Mononuclear cell (primary cell): ENCODE data around the gene TRPM5. TPM values are rescaled to one million over a fixed set of nuclear protein-coding genes. Genes with fewer than 3 reads are reported as not detected.

Source experiments
- H3K27me3 ChIP-seq: 2 replicates; pipeline ENCODE4 v1.6.0; 2011; ENCODE audit warnings: low read length, control low read depth; ENCODE audit not compliant: insufficient read depth
- H3K4me1 ChIP-seq: 2 replicates; pipeline ENCODE4 v1.5.1; 2011; ENCODE audit warnings: mild to moderate bottlenecking, low read length, control low read depth; ENCODE audit not compliant: insufficient read depth
- H3K4me3 ChIP-seq: 2 replicates; pipeline ENCODE4 v1.5.1; 2011; ENCODE audit warnings: mild to moderate bottlenecking, low read length, moderate library complexity
- H3K9me3 ChIP-seq: 2 replicates; pipeline ENCODE4 v1.5.1; 2011; ENCODE audit warnings: low read depth, mild to moderate bottlenecking, control low read depth, low read length
- total RNA-seq: library from RNA; depleted of rRNA; stranded (reverse); fragments of >200 nt; gene quantifications from one replicate; pipeline ENCODE4 v1.2.3, GENCODE V29; 2012

TRPM5 gene
- total RNA-seq, 1 donor: 0.10 TPM

- H3K4me3 ChIP-seq: no peak overlapping the region
- no peaks in the 10 kb centered on the region for H3K27me3 ChIP-seq
- H3K9me3 ChIP-seq: no peaks in the 10 kb centered on the region
- no peaks in the 10 kb centered on the region for H3K4me1 ChIP-seq
Measured at GRCh38 chr11:2426221-2426620, 18.1 kb downstream of the TRPM5 start.

- H3K27me3 ChIP-seq: no peaks in the 10 kb centered on the region
- H3K9me3 ChIP-seq: no peaks in the 10 kb centered on the region
- no peak overlapping the region for H3K4me3 ChIP-seq
- peaks cover under 1% of the 10 kb centered on the region for H3K4me1 ChIP-seq
Measured at GRCh38 chr11:2425506-2425905, 18.8 kb downstream of the TRPM5 start.

DNA sequence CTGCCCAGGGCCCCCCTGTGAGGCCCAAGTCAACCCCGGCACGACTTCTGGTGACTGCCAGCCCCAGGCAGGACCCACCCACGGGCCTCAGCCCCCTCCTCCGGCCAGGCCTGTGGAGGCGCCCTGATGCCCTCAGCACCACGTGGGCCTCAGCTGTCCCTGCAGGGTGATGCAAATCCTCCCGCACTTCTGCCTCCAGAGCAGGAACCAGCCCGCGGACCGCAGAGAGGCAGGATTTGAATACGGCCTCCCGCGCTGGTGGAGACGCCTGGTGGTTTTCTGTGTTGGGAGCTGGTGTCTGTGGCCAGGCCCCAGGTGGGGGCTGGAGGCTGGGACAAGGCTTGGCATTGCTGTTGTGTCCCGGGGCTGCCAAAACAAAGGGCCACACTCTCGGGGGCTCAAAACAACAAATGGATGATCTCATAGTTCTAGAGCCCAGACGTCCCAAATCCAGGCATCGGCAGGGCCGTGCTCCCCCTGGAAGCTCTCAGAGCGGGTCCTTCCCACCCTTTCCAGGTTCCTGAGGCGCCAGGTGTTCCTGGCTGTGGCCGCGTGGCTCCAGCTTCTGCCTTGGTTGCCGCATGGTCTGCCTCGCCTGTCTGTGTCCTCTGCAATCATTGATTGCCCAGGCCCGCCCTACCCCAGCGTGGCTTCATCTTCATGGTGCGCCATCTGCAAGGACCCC lies 19.4 kb downstream of the TRPM5 start:
- Histone ChIP-seq H3K27me3 (no peaks in the 10 kb centered on the region), H3K4me3 (no peak overlapping the region), H3K4me1 (peaks cover 6% of the 10 kb centered on the region), H3K9me3 (no peaks in the 10 kb centered on the region)

DNA sequence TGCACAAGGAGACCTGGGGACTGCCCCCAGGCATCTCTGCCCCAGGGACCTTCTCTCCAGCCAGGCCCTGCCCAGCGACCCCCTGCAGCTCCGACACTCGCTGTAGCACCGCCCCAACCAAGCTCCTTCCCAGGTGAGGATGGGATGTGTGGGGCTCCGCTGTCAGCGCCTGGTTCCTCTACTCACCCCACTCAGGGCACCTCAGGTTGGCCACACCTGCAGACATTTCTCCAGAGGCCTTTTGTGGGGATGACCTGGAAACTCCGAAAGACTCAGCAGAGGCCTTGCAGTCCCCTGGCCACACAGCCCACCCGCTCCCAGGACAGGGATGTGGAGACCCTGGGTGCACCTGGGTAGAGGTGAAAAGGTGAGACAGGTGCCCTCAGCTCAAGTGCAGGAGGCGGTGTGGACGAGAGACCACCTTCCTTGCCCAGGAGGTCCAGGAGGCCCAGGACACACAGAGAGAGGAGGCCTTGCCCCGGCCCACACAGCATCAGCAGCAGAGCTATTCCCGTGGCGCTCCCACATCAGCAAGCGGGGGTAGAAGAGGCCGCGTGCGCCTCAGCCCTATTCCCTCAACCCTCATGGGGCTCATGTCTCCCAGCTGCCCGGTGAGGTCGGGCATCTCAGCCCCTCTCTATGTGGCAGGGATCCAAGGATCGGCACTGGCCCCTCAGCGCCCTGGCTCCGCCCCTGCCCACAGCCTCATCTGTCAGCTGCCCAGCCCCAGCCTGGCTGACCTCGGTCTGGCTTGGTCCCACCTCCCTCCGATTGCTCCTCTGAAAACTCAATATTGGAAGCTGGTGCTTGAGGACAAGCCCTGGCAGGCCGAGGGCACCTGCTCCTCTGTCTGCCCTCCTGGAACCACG lies 20.9 kb downstream of the TRPM5 start:
- Histone ChIP-seq H3K9me3 (no peaks in the 10 kb centered on the region), H3K27me3 (no peaks in the 10 kb centered on the region), H3K4me1 (peaks cover 9% of the 10 kb centered on the region), H3K4me3 (no peak overlapping the region)

GRCh38 chr11:2422461-2423156 lies 21.7 kb downstream of the TRPM5 start:
- H3K4me3 ChIP-seq: no peak overlapping the region
- no peaks in the 10 kb centered on the region for H3K9me3 ChIP-seq
- peaks cover 9% of the 10 kb centered on the region for H3K4me1 ChIP-seq
- no peaks in the 10 kb centered on the region for H3K27me3 ChIP-seq

DNA sequence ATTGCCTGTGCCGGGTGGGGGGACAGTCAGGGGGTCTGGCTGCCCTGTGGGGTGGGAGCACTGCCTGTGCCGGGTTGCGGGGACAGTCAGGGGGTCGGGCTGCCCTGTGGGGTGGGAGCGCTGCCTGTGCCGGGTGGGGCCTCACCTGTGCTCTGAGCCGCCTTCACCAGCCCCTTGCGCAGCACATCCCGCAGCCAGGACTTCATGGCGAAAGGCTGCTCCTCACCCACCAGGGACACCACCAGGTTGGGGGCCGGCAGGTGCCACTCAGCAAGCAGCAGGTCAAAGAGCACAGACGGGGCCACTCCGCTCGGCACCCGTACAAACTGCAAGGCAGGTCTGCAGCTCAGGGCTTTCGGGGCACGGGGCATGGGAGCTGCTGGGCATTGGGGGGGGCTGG lies 22.3 kb downstream of the TRPM5 start:
- no peaks in the 10 kb centered on the region for H3K27me3 ChIP-seq
- no peaks in the 10 kb centered on the region for H3K9me3 ChIP-seq
- peaks cover 9% of the 10 kb centered on the region for H3K4me1 ChIP-seq
- H3K4me3 ChIP-seq: no peak overlapping the region

DNA sequence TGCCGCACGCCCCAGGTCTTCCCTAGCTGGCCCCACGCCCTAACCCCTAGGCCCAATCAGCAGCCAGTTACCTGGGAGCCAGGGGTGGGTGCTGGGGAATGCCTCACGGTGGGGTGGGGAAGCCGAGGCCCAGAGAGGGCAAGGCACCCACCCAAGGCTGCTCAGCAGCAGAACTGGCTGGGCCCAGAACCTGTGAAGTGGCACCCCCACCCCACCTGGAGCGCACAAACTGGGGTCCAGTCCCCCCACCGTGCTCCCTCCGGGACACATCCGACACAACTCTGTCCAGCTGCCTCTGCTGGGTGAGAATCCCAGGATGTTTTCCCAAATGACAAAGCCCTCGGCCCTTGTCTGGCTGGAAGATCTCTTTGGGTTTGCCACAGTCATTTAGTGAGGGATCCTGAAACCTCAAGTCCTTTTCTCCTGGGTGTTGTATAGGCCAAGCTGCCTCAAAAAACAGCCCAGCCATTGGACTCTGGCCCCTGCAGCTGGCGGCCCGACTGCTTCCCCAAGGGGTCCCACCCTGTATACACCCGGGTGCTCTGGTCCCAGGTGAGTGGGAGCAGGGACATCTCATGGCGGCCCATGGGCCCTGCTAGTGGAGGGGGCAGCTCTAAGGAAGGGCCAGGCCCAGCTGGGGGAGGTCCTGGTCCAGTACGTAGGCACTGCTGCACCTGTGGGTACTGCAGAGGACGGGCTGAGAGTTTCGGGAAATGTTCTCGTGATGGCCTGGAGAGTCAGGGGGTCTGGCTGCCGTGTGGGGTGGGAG lies 22.9 kb downstream of the TRPM5 start:
- Histone ChIP-seq H3K4me3 (no peak overlapping the region), H3K27me3 (no peaks in the 10 kb centered on the region), H3K9me3 (no peaks in the 10 kb centered on the region)

GRCh38 chr11:2420502-2421225 lies 23.6 kb downstream of the TRPM5 start:
- no peak overlapping the region for H3K4me3 ChIP-seq
- H3K4me1 ChIP-seq: peaks cover 9% of the 10 kb centered on the region
- H3K27me3 ChIP-seq: no peaks in the 10 kb centered on the region
- no peaks in the 10 kb centered on the region for H3K9me3 ChIP-seq

More for the DNA sequence above, 22.9 kb downstream of the TRPM5 start:
- H3K4me1 ChIP-seq: peaks cover 9% of the 10 kb centered on the region

GRCh38 chr11:2419638-2420501 lies 24.4 kb downstream of the TRPM5 start:
- no peaks in the 10 kb centered on the region for H3K27me3 ChIP-seq
- peaks cover 9% of the 10 kb centered on the region for H3K4me1 ChIP-seq
- H3K4me3 ChIP-seq: no peak overlapping the region
- no peaks in the 10 kb centered on the region for H3K9me3 ChIP-seq

- Histone ChIP-seq H3K4me1 (peaks cover 9% of the 10 kb centered on the region), H3K27me3 (no peaks in the 10 kb centered on the region), H3K9me3 (no peaks in the 10 kb centered on the region), H3K4me3 (no peak overlapping the region)
Measured at GRCh38 chr11:2418693-2419360, 25.5 kb downstream of the TRPM5 start.

DNA sequence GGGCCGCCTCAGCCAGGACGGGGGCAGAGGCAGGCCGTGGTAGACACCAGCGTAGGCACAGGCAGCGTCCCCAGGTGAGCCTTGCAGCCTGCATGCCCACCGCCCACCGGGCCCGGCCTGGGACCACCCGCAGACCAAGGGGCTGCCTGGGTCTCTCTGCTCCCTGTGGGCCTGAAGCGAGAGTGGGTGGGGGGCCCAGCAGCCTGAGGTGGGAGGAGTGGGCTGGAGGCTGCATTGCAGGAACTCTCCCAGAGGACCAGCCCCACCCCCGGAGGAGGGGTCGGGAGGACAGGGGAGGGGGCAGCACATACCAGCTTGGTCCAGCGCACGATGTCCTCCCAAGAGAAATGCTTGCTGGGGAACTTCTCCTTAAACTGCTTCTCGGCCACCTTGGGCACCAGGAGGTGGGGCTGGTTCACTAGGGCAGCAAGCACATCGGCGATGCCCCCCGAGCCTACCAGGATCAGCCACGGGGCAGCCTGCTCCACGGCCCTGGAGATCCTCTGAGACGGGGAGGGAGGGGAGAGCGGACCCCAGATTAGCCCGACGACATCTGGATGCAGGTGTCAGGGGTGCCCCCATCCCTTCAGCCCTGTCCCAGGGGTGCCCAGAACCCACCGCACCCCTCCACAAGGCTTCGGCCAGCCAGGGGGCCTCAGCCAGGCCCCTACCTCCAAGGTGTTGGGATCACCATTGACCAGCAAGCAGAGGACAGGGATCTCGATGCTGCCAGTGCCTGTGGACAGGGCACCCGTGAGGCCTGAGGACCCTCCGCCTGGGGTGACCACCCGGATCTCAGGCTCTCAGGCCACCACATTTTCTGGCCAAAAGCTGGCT lies 26.2 kb downstream of the TRPM5 start:
- H3K27me3 ChIP-seq: no peaks in the 10 kb centered on the region
- H3K4me3 ChIP-seq: no peak overlapping the region
- H3K4me1 ChIP-seq: peaks cover 9% of the 10 kb centered on the region
- no peaks in the 10 kb centered on the region for H3K9me3 ChIP-seq

- peaks cover 9% of the 10 kb centered on the region for H3K4me1 ChIP-seq
- no peaks in the 10 kb centered on the region for H3K9me3 ChIP-seq
- no peak overlapping the region for H3K4me3 ChIP-seq
- no peaks in the 10 kb centered on the region for H3K27me3 ChIP-seq
Measured at GRCh38 chr11:2416765-2417164, 27.5 kb downstream of the TRPM5 start.
